H9 (cell line): ENCODE results near the gene TSR1. TPM values are rescaled to one million over a fixed set of nuclear protein-coding genes. Genes with fewer than 3 reads are reported as not detected.

Experiments used
- DNase-seq: peaks from one replicate; pipeline ENCODE4 v3.0.0-alpha.2; 2017
- H2AFZ ChIP-seq: one replicate; pipeline ENCODE4 v1.6.1; 2013; ENCODE audit warnings: mild to moderate bottlenecking, low read length, control low read depth, moderate library complexity
- H2AK5ac ChIP-seq: 2 replicates; pipeline ENCODE4 v1.6.1; 2013; ENCODE audit warnings: low read length, control low read depth, mixed read lengths; ENCODE audit not compliant: insufficient read length
- H2BK120ac ChIP-seq: one replicate; pipeline ENCODE4 v1.6.1; 2013; ENCODE audit warnings: low read depth, mild to moderate bottlenecking, low read length, control low read depth, inconsistent platforms; ENCODE audit not compliant: poor library complexity, severe bottlenecking
- H2BK12ac ChIP-seq: 2 replicates; pipeline ENCODE4 v1.6.1; 2013; ENCODE audit warnings: low read length, control low read depth, mixed read lengths, low read depth; ENCODE audit not compliant: insufficient read length
- H2BK15ac ChIP-seq: 2 replicates; pipeline ENCODE4 v1.6.1; 2013; ENCODE audit warnings: low read depth, low read length, control low read depth
- H2BK20ac ChIP-seq: one replicate; pipeline ENCODE4 v1.6.1; 2013; ENCODE audit warnings: low read depth, mild to moderate bottlenecking, low read length, control low read depth, inconsistent platforms; ENCODE audit not compliant: poor library complexity, severe bottlenecking
- H2BK5ac ChIP-seq: 2 replicates; pipeline ENCODE4 v1.6.1; 2013; ENCODE audit warnings: low read length, control low read depth, mixed read lengths; ENCODE audit not compliant: insufficient read length
- H3K14ac ChIP-seq: 2 replicates; pipeline ENCODE4 v1.6.1; 2013; ENCODE audit warnings: low read length, control low read depth; ENCODE audit not compliant: insufficient read depth
- H3K18ac ChIP-seq: 2 replicates; pipeline ENCODE4 v1.6.1; 2013; ENCODE audit warnings: low read depth, mild to moderate bottlenecking, mixed read lengths, low read length, control low read depth; ENCODE audit not compliant: insufficient read length
- H3K23ac ChIP-seq: 2 replicates; pipeline ENCODE4 v1.6.1; 2013; ENCODE audit warnings: low read length, control low read depth, mixed read lengths, low read depth; ENCODE audit not compliant: insufficient read length
- H3K23me2 ChIP-seq: 2 replicates; pipeline ENCODE4 v1.6.1; 2013; ENCODE audit warnings: low read depth, mild to moderate bottlenecking, mixed read lengths, low read length, control low read depth; ENCODE audit not compliant: insufficient read length, poor library complexity, severe bottlenecking
- H3K27ac ChIP-seq: 2 replicates; pipeline ENCODE4 v1.5.1; 2013; ENCODE audit warnings: low read length, control low read depth, mixed read lengths, low read depth; ENCODE audit not compliant: insufficient read length
- H3K27me3 ChIP-seq: 2 replicates; pipeline ENCODE4 v1.6.1; 2013; ENCODE audit warnings: low read length, control low read depth, inconsistent platforms; ENCODE audit not compliant: insufficient read depth
- H3K4ac ChIP-seq: 2 replicates; pipeline ENCODE4 v1.6.1; 2013; ENCODE audit warnings: low read depth, mild to moderate bottlenecking, control low read depth, inconsistent platforms, low read length, moderate library complexity
- H3K4me1 ChIP-seq: 2 replicates; pipeline ENCODE4 v1.6.1; 2013; ENCODE audit warnings: low read length, control low read depth, inconsistent platforms; ENCODE audit not compliant: insufficient read depth
- H3K4me2 ChIP-seq: 2 replicates; pipeline ENCODE4 v1.6.1; 2013; ENCODE audit warnings: low read length, control low read depth, mixed read lengths; ENCODE audit not compliant: insufficient read length, insufficient read depth
- H3K56ac ChIP-seq: 2 replicates; pipeline ENCODE4 v1.6.1; 2013; ENCODE audit warnings: low read depth, mild to moderate bottlenecking, mixed read lengths, low read length, control low read depth; ENCODE audit not compliant: insufficient read length
- H3K79me1 ChIP-seq: 2 replicates; pipeline ENCODE4 v1.6.1; 2013; ENCODE audit warnings: low read depth, mild to moderate bottlenecking, moderate library complexity, low read length, control low read depth, inconsistent platforms; ENCODE audit not compliant: insufficient read depth, poor library complexity, severe bottlenecking
- H3K79me2 ChIP-seq: 2 replicates; pipeline ENCODE4 v1.6.1; 2013; ENCODE audit warnings: low read length, control low read depth, inconsistent platforms; ENCODE audit not compliant: insufficient read depth
- H3K9ac ChIP-seq: 2 replicates; pipeline ENCODE4 v1.6.1; 2013; ENCODE audit warnings: low read length, control low read depth, mixed read lengths; ENCODE audit not compliant: insufficient read length; ENCODE audit errors: extremely low read depth
- H3K9me3 ChIP-seq: one replicate; pipeline ENCODE4 v1.6.1; 2013; ENCODE audit warnings: low read depth, low read length, inconsistent platforms; ENCODE audit not compliant: control insufficient read depth
- H3T11ph ChIP-seq: one replicate; pipeline ENCODE4 v1.6.1; 2013; ENCODE audit warnings: mild to moderate bottlenecking, low read length, control low read depth, inconsistent platforms
- H4K20me1 ChIP-seq: one replicate; pipeline ENCODE4 v1.6.1; 2013; ENCODE audit not compliant: control insufficient read depth, insufficient read length, insufficient read depth
- H4K5ac ChIP-seq: 2 replicates; pipeline ENCODE4 v1.6.1; 2013; ENCODE audit warnings: low read depth, mild to moderate bottlenecking, mixed read lengths, low read length, control low read depth; ENCODE audit not compliant: insufficient read length
- H4K8ac ChIP-seq: replicated peaks from 2 replicates; pipeline ENCODE4 v1.6.1; 2013; ENCODE audit warnings: low read length, control low read depth, mixed read lengths, low read depth; ENCODE audit not compliant: insufficient read length
- H4K91ac ChIP-seq: 2 replicates; pipeline ENCODE4 v1.6.1; 2013; ENCODE audit warnings: low read depth, mild to moderate bottlenecking, moderate library complexity, mixed read lengths, low read length, control low read depth; ENCODE audit not compliant: insufficient read length
- H3K27ac Mint-ChIP-seq, 3 experiments: 2 replicates in 2 of 3; 3 replicates in 1 of 3; pipeline ENCODE4 v1.8.0; 2020 to 2021; ENCODE audit warnings: mixed read lengths in 3 of 3, mild to moderate bottlenecking in 1 of 3, moderate library complexity in 1 of 3
- H3K27me3 Mint-ChIP-seq: 2 replicates; pipeline ENCODE4 v1.8.0; 2021; ENCODE audit warnings: low read depth, mild to moderate bottlenecking, moderate library complexity, mixed read lengths
- H3K36me3 Mint-ChIP-seq, 3 experiments: 2 replicates in 2 of 3; 3 replicates in 1 of 3; pipeline ENCODE4 v1.8.0; 2020 to 2021; ENCODE audit warnings: low read depth in 3 of 3, mixed read lengths in 3 of 3; ENCODE audit not compliant: insufficient read depth in 1 of 3
- H3K4me1 Mint-ChIP-seq, 2 experiments: 2 replicates each; pipeline ENCODE4 v1.8.0; 2020; ENCODE audit warnings: mixed read lengths in 2 of 2
- H3K4me3 Mint-ChIP-seq, 2 experiments: 2 replicates in 1 of 2; 3 replicates in 1 of 2; pipeline ENCODE4 v1.8.0; 2020 to 2021; ENCODE audit warnings: mild to moderate bottlenecking in 2 of 2, mixed read lengths in 2 of 2, moderate library complexity in 1 of 2
- H3K9me3 Mint-ChIP-seq, 2 experiments: 2 replicates in 1 of 2; 3 replicates in 1 of 2; pipeline ENCODE4 v1.8.0; 2020; ENCODE audit warnings: mild to moderate bottlenecking in 2 of 2, mixed read lengths in 2 of 2, moderate library complexity in 1 of 2
- WGBS: extraction: QIAGEN DNeasy Blood & Tissue Kit; methylation state at CpG from one replicate; pipeline ENCODE4 v1.1.7; 2013; ENCODE audit warnings: missing lambda C conversion rate, low lambda C conversion rate, mixed read lengths; ENCODE audit not compliant: insufficient read length; ENCODE audit errors: extremely low coverage; 5-methylcytosine and 5-hydroxymethylcytosine counted together
- total RNA-seq: library from RNA; stranded (reverse); gene quantifications from 2 replicates; pipeline ENCODE4 v1.2.1, GENCODE V29; 2021
- TF ChIP-seq, protein P1 (sequence below): fragments of 200-600 bp; sonication (generic); conservative IDR thresholded peaks from 3 replicates; pipeline ENCODE4 v1.8.0; 2021; ENCODE audit warnings: antibody characterized with exemption, mild to moderate bottlenecking

The TSR1 gene
- total RNA-seq, 1 experiment from 2014 or later = 81.1 TPM

DNA sequence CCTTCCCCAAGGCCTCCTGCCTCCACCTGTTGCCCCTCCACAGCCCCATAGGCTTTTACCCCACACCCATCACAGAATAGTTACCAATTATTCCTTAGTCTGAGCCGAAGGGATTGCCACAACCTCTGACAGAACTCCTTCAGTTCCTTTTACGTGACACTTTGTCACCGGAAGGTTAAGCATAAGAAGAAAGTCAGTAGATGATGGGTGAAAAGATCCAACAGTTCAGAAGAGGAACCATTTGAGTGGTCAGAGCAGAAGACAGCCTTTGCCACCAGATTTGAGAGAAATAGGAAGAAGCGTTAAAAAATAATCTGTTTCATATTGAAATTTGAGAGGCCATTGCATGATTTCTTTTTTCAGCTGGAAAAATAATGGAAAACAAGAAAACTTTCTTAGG is 31.3 kb downstream of the TSR1 start:
- Histone ChIP-seq H3K79me1 (peaks cover 4% of the 10 kb centered on the region), H3K14ac (no peak overlapping the region), H3K9ac (no peak overlapping the region), H2BK20ac (no peak overlapping the region), H3K79me2 (no peaks in the 10 kb centered on the region), H4K91ac (no peak overlapping the region), H4K20me1 (no peaks in the 10 kb centered on the region), H3K23me2 (peaks cover 5% of the 10 kb centered on the region), H3K27me3 (no peaks in the 10 kb centered on the region; the same call in 1 of the 2 replicates), H2AK5ac (no peak overlapping the region), H3K4me2 (no peak overlapping the region), H3T11ph (no peak overlapping the region), H3K56ac (no peak overlapping the region), H3K4me1 (no peaks in the 10 kb centered on the region), H3K23ac (no peak overlapping the region), H2BK15ac (no peak overlapping the region), H3K9me3 (no peaks in the 10 kb centered on the region), H3K18ac (no peak overlapping the region), H3K4ac (no peak overlapping the region), H4K8ac (no peak overlapping the region), H3K27ac (no peak overlapping the region), H2BK5ac (no peak overlapping the region), H2BK120ac (no peak overlapping the region), H2BK12ac (no peak overlapping the region), H4K5ac (no peak overlapping the region), H2AFZ (no peak overlapping the region)
- Mint-ChIP-seq H3K9me3 (no peaks in the 10 kb centered on the region), H3K27ac (no peak overlapping the region), H3K36me3 (peaks cover 9 to 22% (median 12%) of the 10 kb centered on the region in 3 experiments; a peak in 6 of 7 replicates), H3K4me3 (peak overlapping the region; percentile 36 to 53), H3K27me3 (peaks cover 3% of the 10 kb centered on the region; the same call in 1 of the 2 replicates), H3K4me1 (peaks cover 7 to 15% of the 10 kb centered on the region in 2 experiments; a peak in 3 of 4 replicates)
- no CpG with 5 or more reads among the region's 4 CpGs for WGBS
- DNase-seq = no peak
- TF ChIP-seq, protein P1, sequence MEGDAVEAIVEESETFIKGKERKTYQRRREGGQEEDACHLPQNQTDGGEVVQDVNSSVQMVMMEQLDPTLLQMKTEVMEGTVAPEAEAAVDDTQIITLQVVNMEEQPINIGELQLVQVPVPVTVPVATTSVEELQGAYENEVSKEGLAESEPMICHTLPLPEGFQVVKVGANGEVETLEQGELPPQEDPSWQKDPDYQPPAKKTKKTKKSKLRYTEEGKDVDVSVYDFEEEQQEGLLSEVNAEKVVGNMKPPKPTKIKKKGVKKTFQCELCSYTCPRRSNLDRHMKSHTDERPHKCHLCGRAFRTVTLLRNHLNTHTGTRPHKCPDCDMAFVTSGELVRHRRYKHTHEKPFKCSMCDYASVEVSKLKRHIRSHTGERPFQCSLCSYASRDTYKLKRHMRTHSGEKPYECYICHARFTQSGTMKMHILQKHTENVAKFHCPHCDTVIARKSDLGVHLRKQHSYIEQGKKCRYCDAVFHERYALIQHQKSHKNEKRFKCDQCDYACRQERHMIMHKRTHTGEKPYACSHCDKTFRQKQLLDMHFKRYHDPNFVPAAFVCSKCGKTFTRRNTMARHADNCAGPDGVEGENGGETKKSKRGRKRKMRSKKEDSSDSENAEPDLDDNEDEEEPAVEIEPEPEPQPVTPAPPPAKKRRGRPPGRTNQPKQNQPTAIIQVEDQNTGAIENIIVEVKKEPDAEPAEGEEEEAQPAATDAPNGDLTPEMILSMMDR = no peak
